GM20000 (cell line): ENCODE results near the gene C5orf52.

Source experiments
- DNase-seq: peaks from one replicate; pipeline ENCODE4 v3.0.0; 2012; ENCODE audit warnings: low spot score
- TF ChIP-seq, protein P1 (sequence below): IDR thresholded peaks from 2 replicates; pipeline ENCODE4 v1.5.1; 2012; ENCODE audit warnings: mild to moderate bottlenecking, control low read depth; ENCODE audit errors: extremely low read depth, missing control alignments

Gene C5orf52

GRCh38 chr5:157650991-157651611 is 20.2 kb upstream of the C5orf52 start:
- TF ChIP-seq, protein P1, sequence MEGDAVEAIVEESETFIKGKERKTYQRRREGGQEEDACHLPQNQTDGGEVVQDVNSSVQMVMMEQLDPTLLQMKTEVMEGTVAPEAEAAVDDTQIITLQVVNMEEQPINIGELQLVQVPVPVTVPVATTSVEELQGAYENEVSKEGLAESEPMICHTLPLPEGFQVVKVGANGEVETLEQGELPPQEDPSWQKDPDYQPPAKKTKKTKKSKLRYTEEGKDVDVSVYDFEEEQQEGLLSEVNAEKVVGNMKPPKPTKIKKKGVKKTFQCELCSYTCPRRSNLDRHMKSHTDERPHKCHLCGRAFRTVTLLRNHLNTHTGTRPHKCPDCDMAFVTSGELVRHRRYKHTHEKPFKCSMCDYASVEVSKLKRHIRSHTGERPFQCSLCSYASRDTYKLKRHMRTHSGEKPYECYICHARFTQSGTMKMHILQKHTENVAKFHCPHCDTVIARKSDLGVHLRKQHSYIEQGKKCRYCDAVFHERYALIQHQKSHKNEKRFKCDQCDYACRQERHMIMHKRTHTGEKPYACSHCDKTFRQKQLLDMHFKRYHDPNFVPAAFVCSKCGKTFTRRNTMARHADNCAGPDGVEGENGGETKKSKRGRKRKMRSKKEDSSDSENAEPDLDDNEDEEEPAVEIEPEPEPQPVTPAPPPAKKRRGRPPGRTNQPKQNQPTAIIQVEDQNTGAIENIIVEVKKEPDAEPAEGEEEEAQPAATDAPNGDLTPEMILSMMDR, result no peak
- no peak for DNase-seq

- TF ChIP-seq, protein P1, result peak; percentile 58
- peak; percentile 76 for DNase-seq
Measured at GRCh38 chr5:157651623-157652376, 19.5 kb upstream of the C5orf52 start.

GRCh38 chr5:157652377-157652692 is 19.0 kb upstream of the C5orf52 start, which contains the start of gene SOX30:
SOX30 (minus strand) TSS chr5:157652438; CDS start chr5:157652078, 360 bp downstream.
- DNase-seq, result no peak
- TF ChIP-seq, protein P1, result no peak

DNA sequence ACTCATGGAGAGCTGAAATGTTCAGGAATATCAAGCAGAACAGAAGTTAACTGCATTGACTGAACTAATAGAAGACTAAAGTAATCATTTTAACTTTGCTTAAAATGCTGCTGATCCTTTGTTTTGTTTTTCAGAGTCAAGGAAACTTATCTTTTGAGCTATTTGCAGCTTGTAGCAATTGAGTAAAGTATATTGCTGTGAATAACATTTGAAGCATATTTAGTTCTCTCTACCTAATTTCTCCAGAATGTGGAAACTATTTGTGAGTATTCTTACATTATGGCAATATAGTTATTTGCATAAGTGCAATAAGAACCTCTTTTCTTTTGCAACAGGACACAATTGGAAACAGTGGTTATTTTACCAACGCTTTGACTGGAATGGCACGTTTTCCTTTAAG is 13.8 kb upstream of the C5orf52 start:
- no peak for DNase-seq
- TF ChIP-seq, protein P1, result no peak

DNA sequence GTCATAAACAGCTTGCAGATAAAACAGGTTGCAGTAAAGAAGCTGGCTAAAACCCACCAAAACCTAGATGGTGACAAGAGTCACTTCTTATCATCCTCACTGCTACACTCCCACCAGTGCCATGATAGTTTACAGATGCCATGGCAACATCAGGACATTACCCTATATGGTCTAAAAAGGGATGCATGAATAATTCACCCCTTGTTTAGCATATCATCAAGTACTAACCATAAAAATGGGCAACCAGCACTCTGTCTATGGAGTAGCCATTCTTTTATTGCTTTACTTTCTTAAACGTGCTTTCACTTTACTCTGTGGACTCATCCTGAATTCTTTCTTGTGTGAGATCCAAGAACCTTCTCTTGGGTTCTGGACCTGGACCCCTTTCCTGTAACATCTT is 12.4 kb upstream of the C5orf52 start:
- no peak for DNase-seq
- TF ChIP-seq, protein P1, result no peak

DNA sequence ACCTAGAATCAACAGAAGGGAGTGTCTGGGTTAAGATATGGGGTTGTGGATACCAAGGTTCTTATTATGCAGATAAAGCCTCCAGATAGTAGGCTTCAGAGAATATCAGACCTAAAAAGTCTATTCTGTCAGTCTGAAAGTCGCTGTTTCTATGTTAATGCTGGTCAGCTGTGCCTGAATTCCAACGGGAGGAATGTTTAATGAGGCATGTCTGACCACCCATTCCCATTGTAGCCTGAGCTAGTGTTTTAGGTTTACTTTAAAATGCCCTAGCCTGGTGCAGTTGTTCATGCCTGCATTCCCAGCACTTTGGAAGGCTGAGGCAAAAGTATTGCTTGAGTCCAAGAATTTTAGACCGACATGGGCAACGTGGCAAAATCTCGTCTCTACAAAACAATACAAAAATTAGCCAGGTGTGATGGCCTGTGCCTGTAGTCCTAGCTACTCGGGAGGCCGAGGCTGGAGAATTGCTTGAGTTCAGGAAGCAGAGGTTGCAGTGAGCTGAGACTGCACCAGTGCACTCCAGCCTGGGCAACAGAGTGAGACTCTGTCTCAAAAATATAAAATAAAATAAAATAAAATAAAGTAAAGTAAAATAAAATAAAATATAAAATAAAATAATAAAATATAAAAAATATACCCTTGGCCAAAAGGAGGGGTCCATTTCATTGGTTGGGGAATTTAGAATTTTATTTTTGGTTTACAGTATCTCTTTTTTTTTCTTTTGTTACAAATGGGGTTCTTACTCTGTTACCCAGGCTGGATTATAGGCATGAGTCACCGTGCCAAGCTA is 11.3 kb upstream of the C5orf52 start:
- DNase-seq, result no peak
- TF ChIP-seq, protein P1, result no peak
